Gastrocnemius medialis (tissue), 4 donors: ENCODE results near the gene SPG7. TPM values are rescaled to one million over a fixed set of nuclear protein-coding genes. Genes with fewer than 3 reads are reported as not detected.

Experiments used
- ATAC-seq, 2 donors: fragments of 150-250 bp; one replicate each; pipeline ENCODE4 v1.9.1; 2016
- DNase-seq, 2 donors: peaks; one replicate each; pipeline ENCODE4 v3.0.0-alpha.2; 2019
- H3K27ac ChIP-seq, 4 donors: fragments of 200-600 bp; sonication (generic); 1 replicate in 1 of 4; 2 replicates in 3 of 4; pipeline ENCODE4 v1.5.1; 2016 to 2018; ENCODE audit warnings: mild to moderate bottlenecking in 2 of 4, moderate library complexity in 1 of 4
- H3K27me3 ChIP-seq, 3 donors: fragments of 200-600 bp; sonication (generic) in 2 of 3; 1 replicate in 1 of 3; 2 replicates in 2 of 3; pipeline versions ENCODE4 v1.5.1 to v1.6.0; 2016 to 2019; ENCODE audit warnings: mild to moderate bottlenecking in 1 of 3, moderate library complexity in 1 of 3
- H3K36me3 ChIP-seq, 2 donors: fragments of 200-600 bp; sonication (generic) in 1 of 2; one replicate each; pipeline ENCODE4 v1.5.1; 2017 to 2018
- H3K4me1 ChIP-seq, 2 donors: fragments of 200-600 bp; sonication (generic) in 1 of 2; one replicate each; pipeline ENCODE4 v1.5.1; 2016 to 2017; ENCODE audit warnings: mild to moderate bottlenecking in 2 of 2
- H3K4me3 ChIP-seq, 4 donors: fragments of 200-600 bp; sonication (generic) in 3 of 4; 1 replicate in 1 of 4; 2 replicates in 3 of 4; pipeline ENCODE4 v1.5.1; 2016 to 2019; ENCODE audit warnings: mild to moderate bottlenecking in 2 of 4
- H3K9me3 ChIP-seq, 3 donors: fragments of 200-600 bp; sonication (generic) in 2 of 3; 1 replicate in 1 of 3; 2 replicates in 2 of 3; pipeline ENCODE4 v1.5.1; 2016 to 2019
- CTCF ChIP-seq, 5 experiments: fragments of 450-650 bp in 3 of 5; fragments of 200-600 bp in 2 of 5; sonication (generic) in 2 of 5; IDR thresholded peaks in 4 of 5; conservative IDR thresholded peaks in 1 of 5; 1 replicate in 4 of 5; 2 replicates in 1 of 5; pipeline ENCODE4 v1.5.1; 2016 to 2019; ENCODE audit warnings: antibody characterized with exemption in 5 of 5, mild to moderate bottlenecking in 3 of 5, moderate library complexity in 3 of 5
- POLR2A ChIP-seq, 2 donors: fragments of 450-650 bp; IDR thresholded peaks; one replicate each; pipeline ENCODE4 v1.6.1; 2017; ENCODE audit warnings: antibody characterized with exemption in 2 of 2, mild to moderate bottlenecking in 2 of 2, moderate library complexity in 2 of 2
- in situ Hi-C, 4 donors: fragments of 200-750 bp; cut with MboI; loops; one replicate each; pipeline versions ENCODE4 v1.15.0 to v1.8.0; 2017; ENCODE audit warnings: low sequenced_read_pairs in 4 of 4
- intact Hi-C: fragments of 100-400 bp; cut with DNase I; formaldehyde crosslinking; loops from one replicate; pipeline ENCODE4 v1.15.1; 2023; ENCODE audit warnings: low total_unique reads
- total RNA-seq, 4 donors: library from RNA; depleted of rRNA; stranded (reverse); fragments of >200 nt; gene quantifications; one replicate each; pipeline versions ENCODE4 v1.1.0 to v1.2.3, GENCODE V29; 2016

SPG7 gene
- total RNA-seq, 4 donors from 2014 or later, result 67.7 to 117 (median 100.0) TPM

- Histone ChIP-seq H3K27ac (no peak overlapping the region), H3K36me3 (no peaks in the 10 kb centered on the region), H3K4me3 (no peak overlapping the region), H3K4me1 (no peaks in the 10 kb centered on the region), H3K27me3 (peaks cover 2 to 27% (median 10%) of the 10 kb centered on the region in 3 donors), H3K9me3 (no peaks in the 10 kb centered on the region)
- intact Hi-C loops (no loop called here), in situ Hi-C loops (no loop called here)
- DNase-seq (no peak), ATAC-seq (no peak)
- TF ChIP-seq POLR2A (IDR thresholded peaks at IDR 0.05), result no peak
- no peak for TF ChIP-seq CTCF (IDR thresholded peaks at IDR 0.05 in 4 of 5, conservative IDR thresholded peaks at IDR 0.05 in 1 of 5)
Measured at GRCh38 chr16:89606006-89606405, 97.8 kb downstream of the SPG7 start.

Other genes starting within 250 kb of the SPG7 start
- 10 to 100 TPM; 26.0 to 77.0 (median 55.0) TPM for gene ANKRD11, start 17.8 kb upstream of the SPG7 start, total RNA-seq
- gene RPL13, start 52.3 kb downstream of the SPG7 start, total RNA-seq, result 1,000 to 10,000 TPM; 4,295 to 5,889 (median 4,806) TPM
- not detected for gene CPNE7, start 67.4 kb downstream of the SPG7 start, total RNA-seq
- gene DPEP1, start 105.2 kb downstream of the SPG7 start, total RNA-seq, result not detected
- gene CHMP1A, start 149.3 kb downstream of the SPG7 start, total RNA-seq, result 100 to 1,000 TPM in 1 of 4 donors, 10 to 100 TPM in 3; 53.4 to 105 (median 78.8) TPM
- gene SPATA33, start 149.4 kb downstream of the SPG7 start, total RNA-seq, result 1 to 10 TPM; 1.2 to 2.7 (median 2.1) TPM
- 10 to 100 TPM; 16.9 to 26.1 (median 19.7) TPM for gene CDK10, start 178.3 kb downstream of the SPG7 start, total RNA-seq
- gene SPATA2L, start 193.3 kb downstream of the SPG7 start, total RNA-seq, result 1 to 10 TPM; 1.3 to 7.5 (median 3.2) TPM
- gene VPS9D1, start 212.5 kb downstream of the SPG7 start, total RNA-seq, result 1 to 10 TPM; 2.3 to 9.4 (median 3.4) TPM
- 10 to 100 TPM; 11.1 to 13.6 (median 11.5) TPM for gene ZNF276, start 213.1 kb downstream of the SPG7 start, total RNA-seq